HG03159 (cell line): ENCODE data around the gene MTFMT.
"Not testable (repeated sequence)": the region's sequence is repeated elsewhere in the genome, so short reads cannot be mapped to it uniquely, and the experiment has no call there.

Experiments
- ATAC-seq: cut with Tn5 transposase; IDR thresholded peaks from one replicate; pipeline ENCODE4 v1.9.1; 2021; ENCODE audit warnings: mild to moderate bottlenecking, moderate library complexity; ENCODE audit not compliant: unreplicated experiment

MTFMT gene

GRCh38 chr15:65028921-65029735 lies at the start of gene MTFMT:
Gene MTFMT, minus strand, starts transcription at chr15:65029639. Its CDS starts 26 bp downstream, at chr15:65029613.
- peak; percentile 65 for ATAC-seq

GRCh38 chr15:65077981-65078352 lies 48.5 kb upstream of the MTFMT start:
- no peak for ATAC-seq

- ATAC-seq: no peak
Measured at GRCh38 chr15:65077291-65077980, 48.0 kb upstream of the MTFMT start.

- ATAC-seq: no peak
Measured at GRCh38 chr15:65076486-65077290, 47.2 kb upstream of the MTFMT start, which contains the start of gene KBTBD13. Gene KBTBD13, plus strand, starts transcription at chr15:65076746. Its CDS starts 70 bp downstream, at chr15:65076816.

- ATAC-seq: not testable (repeated sequence)
Measured at GRCh38 chr15:65075607-65076395, 46.4 kb upstream of the MTFMT start.

- not testable (repeated sequence) for ATAC-seq
Measured at GRCh38 chr15:65074946-65075345, 45.5 kb upstream of the MTFMT start.

GRCh38 chr15:65072617-65073016 lies 43.2 kb upstream of the MTFMT start:
- ATAC-seq: no peak

GRCh38 chr15:65072027-65072426 lies 42.6 kb upstream of the MTFMT start:
- ATAC-seq: no peak

- no peak for ATAC-seq
Measured at GRCh38 chr15:65071381-65071811, 42.0 kb upstream of the MTFMT start.

- ATAC-seq: no peak
Measured at GRCh38 chr15:65069779-65070546, 40.5 kb upstream of the MTFMT start.

GRCh38 chr15:65069179-65069578 lies 39.7 kb upstream of the MTFMT start:
- no peak for ATAC-seq

- ATAC-seq: no peak
Measured at GRCh38 chr15:65068403-65068788, 39.0 kb upstream of the MTFMT start.

GRCh38 chr15:65067645-65068402 lies 38.4 kb upstream of the MTFMT start, which contains the start of gene RASL12:
Gene RASL12, minus strand, starts transcription at chr15:65067991. Its CDS starts 156 bp downstream, at chr15:65067835.
- ATAC-seq: no peak

GRCh38 chr15:65067317-65067644 lies 37.8 kb upstream of the MTFMT start:
- no peak for ATAC-seq

- ATAC-seq: no peak
Measured at GRCh38 chr15:65066635-65067316, 37.3 kb upstream of the MTFMT start.

GRCh38 chr15:65066001-65066634 lies 36.7 kb upstream of the MTFMT start:
- ATAC-seq: no peak

- ATAC-seq: no peak
Measured at GRCh38 chr15:65062726-65063125, 33.3 kb upstream of the MTFMT start.

- ATAC-seq: no peak
Measured at GRCh38 chr15:65062061-65062460, 32.6 kb upstream of the MTFMT start.
